Skeletal muscle tissue (tissue), 4 donors: ENCODE data around the gene LY86. TPM values are rescaled to one million over a fixed set of nuclear protein-coding genes. Genes with fewer than 3 reads are reported as not detected.
"Not testable (repeated sequence)": the region's sequence is repeated elsewhere in the genome, so short reads cannot be mapped to it uniquely, and the experiment has no call there.

Experiments
- H3K27ac ChIP-seq: one replicate; pipeline ENCODE4 v1.7.0; 2013; ENCODE audit warnings: mild to moderate bottlenecking, low read depth, low read length, inconsistent platforms
- H3K27me3 ChIP-seq, 3 donors: one replicate each; pipeline ENCODE4 v1.7.0; 2013; ENCODE audit warnings: low read length in 3 of 3; ENCODE audit not compliant: control insufficient read depth in 3 of 3, insufficient read depth in 3 of 3
- H3K36me3 ChIP-seq, 3 donors: one replicate each; pipeline ENCODE4 v1.7.0; 2013; ENCODE audit warnings: low read length in 3 of 3; ENCODE audit not compliant: control insufficient read depth in 3 of 3, insufficient read depth in 3 of 3
- H3K4me1 ChIP-seq, 3 donors: one replicate each; pipeline ENCODE4 v1.7.0; 2013; ENCODE audit warnings: low read length in 3 of 3, mild to moderate bottlenecking in 3 of 3; ENCODE audit not compliant: control insufficient read depth in 3 of 3, insufficient read depth in 3 of 3
- H3K4me3 ChIP-seq, 3 donors: one replicate each; pipeline ENCODE4 v1.7.0; 2013; ENCODE audit warnings: low read length in 3 of 3
- H3K9ac ChIP-seq, 3 donors: one replicate each; pipeline ENCODE4 v1.7.0; 2013; ENCODE audit warnings: low read length in 3 of 3, mild to moderate bottlenecking in 3 of 3, moderate library complexity in 2 of 3, low read depth in 1 of 3
- H3K9me3 ChIP-seq, 3 donors: one replicate each; pipeline ENCODE4 v1.7.0; 2013; ENCODE audit warnings: low read length in 3 of 3; ENCODE audit not compliant: control insufficient read depth in 3 of 3
- total RNA-seq: library from RNA; depleted of rRNA; stranded (reverse); fragments of >200 nt; gene quantifications from one replicate; pipeline ENCODE4 v1.2.3, GENCODE V29; 2014
- donor health status: Osteomylitis.

LY86 gene
- total RNA-seq, 1 donor from 2014 or later: 6.8 TPM

- Histone ChIP-seq H3K4me3 (no peak overlapping the region), H3K27me3 (no peaks in the 10 kb centered on the region), H3K36me3 (no peaks in the 10 kb centered on the region), H3K4me1 (no peaks in the 10 kb centered on the region), H3K9ac (no peak overlapping the region), H3K27ac (no peak overlapping the region), H3K9me3 (no peaks in the 10 kb centered on the region)
Measured at GRCh38 chr6:6605873-6606272, 17.4 kb downstream of the LY86 start.

- not testable (repeated sequence) for H3K36me3 ChIP-seq, H3K4me3 ChIP-seq, H3K27me3 ChIP-seq, H3K9ac ChIP-seq, H3K4me1 ChIP-seq, H3K9me3 ChIP-seq, H3K27ac ChIP-seq
Measured at GRCh38 chr6:6606391-6607030, 18.0 kb downstream of the LY86 start.

GRCh38 chr6:6609450-6609849, 20.9 kb downstream of the LY86 start:
- Histone ChIP-seq H3K27me3 (peaks cover 0 to 2% (median 0%) of the 10 kb centered on the region in 3 donors), H3K9me3 (no peaks in the 10 kb centered on the region), H3K9ac (no peak overlapping the region), H3K36me3 (no peaks in the 10 kb centered on the region), H3K4me3 (no peak overlapping the region), H3K4me1 (no peaks in the 10 kb centered on the region), H3K27ac (no peak overlapping the region)

GRCh38 chr6:6610031-6610591, 21.6 kb downstream of the LY86 start:
- Histone ChIP-seq H3K9ac (no peak overlapping the region), H3K27ac (no peak overlapping the region), H3K9me3 (no peaks in the 10 kb centered on the region), H3K36me3 (no peaks in the 10 kb centered on the region), H3K27me3 (peaks cover 0 to 2% (median 0%) of the 10 kb centered on the region in 3 donors), H3K4me1 (no peaks in the 10 kb centered on the region), H3K4me3 (no peak overlapping the region)

- H3K9ac ChIP-seq: no peak overlapping the region
- H3K27ac ChIP-seq: no peak overlapping the region
- no peaks in the 10 kb centered on the region for H3K9me3 ChIP-seq
- no peaks in the 10 kb centered on the region for H3K4me1 ChIP-seq
- no peak overlapping the region for H3K4me3 ChIP-seq
- H3K27me3 ChIP-seq: peaks cover 0 to 2% (median 0%) of the 10 kb centered on the region in 3 donors
- H3K36me3 ChIP-seq: no peaks in the 10 kb centered on the region
Measured at GRCh38 chr6:6611486-6611885, 23.0 kb downstream of the LY86 start.

- no peaks in the 10 kb centered on the region for H3K36me3 ChIP-seq
- no peak overlapping the region for H3K9ac ChIP-seq
- H3K4me1 ChIP-seq: no peaks in the 10 kb centered on the region
- H3K27ac ChIP-seq: no peak overlapping the region
- no peaks in the 10 kb centered on the region for H3K9me3 ChIP-seq
- peaks cover 0 to 2% (median 0%) of the 10 kb centered on the region in 3 donors for H3K27me3 ChIP-seq
- no peak overlapping the region for H3K4me3 ChIP-seq
Measured at GRCh38 chr6:6612308-6612707, 23.8 kb downstream of the LY86 start.

GRCh38 chr6:6613103-6613718, 24.7 kb downstream of the LY86 start:
- H3K36me3 ChIP-seq, H3K4me3 ChIP-seq, H3K27me3 ChIP-seq, H3K9ac ChIP-seq, H3K27ac ChIP-seq, H3K9me3 ChIP-seq, H3K4me1 ChIP-seq: not testable (repeated sequence)

- Histone ChIP-seq H3K9ac (no peak overlapping the region), H3K27me3 (peaks cover 0 to 2% (median 0%) of the 10 kb centered on the region in 3 donors), H3K4me1 (no peaks in the 10 kb centered on the region), H3K4me3 (no peak overlapping the region), H3K36me3 (no peaks in the 10 kb centered on the region), H3K9me3 (no peaks in the 10 kb centered on the region), H3K27ac (no peak overlapping the region)
Measured at GRCh38 chr6:6614096-6614982, 25.8 kb downstream of the LY86 start.

- H3K4me1 ChIP-seq: no peaks in the 10 kb centered on the region
- no peak overlapping the region for H3K27ac ChIP-seq
- no peak overlapping the region for H3K4me3 ChIP-seq
- H3K9ac ChIP-seq: no peak overlapping the region
- H3K27me3 ChIP-seq: peaks cover 0 to 2% (median 0%) of the 10 kb centered on the region in 3 donors
- H3K36me3 ChIP-seq: no peaks in the 10 kb centered on the region
- no peaks in the 10 kb centered on the region for H3K9me3 ChIP-seq
Measured at GRCh38 chr6:6614983-6615349, 26.4 kb downstream of the LY86 start.

- H3K36me3 ChIP-seq: no peaks in the 10 kb centered on the region
Measured at GRCh38 chr6:6616656-6617055, 28.1 kb downstream of the LY86 start.

More at GRCh38 chr6:6616656-6617055, 28.1 kb downstream of the LY86 start:
- no peaks in the 10 kb centered on the region for H3K9me3 ChIP-seq
- H3K4me3 ChIP-seq: no peak overlapping the region
- H3K27me3 ChIP-seq: peaks cover 0 to 2% (median 0%) of the 10 kb centered on the region in 3 donors
- H3K27ac ChIP-seq: no peak overlapping the region
- H3K4me1 ChIP-seq: no peaks in the 10 kb centered on the region
- no peak overlapping the region for H3K9ac ChIP-seq
